HEK293T (cell line): ENCODE results near the gene GRID2.

Source experiments
- CTCF ChIA-PET: fragments of 350-600 bp; formaldehyde crosslinking; extraction: SDS; loops from one replicate; lab custom pipeline; 2021; ENCODE audit warnings: antibody characterized with exemption, inconsistent platforms; lab: Yijun Ruan, JAX
- POLR2A ChIA-PET: fragments of 350-600 bp; formaldehyde crosslinking; extraction: SDS; loops from one replicate; lab custom pipeline; 2020; ENCODE audit warnings: antibody characterized with exemption, inconsistent platforms; lab: Yijun Ruan, JAX
- DNase-seq: peaks from one replicate; pipeline ENCODE4 v3.0.0; 2012; ENCODE audit warnings: mixed read lengths; ENCODE audit errors: extremely low spot score
- ARNT ChIP-seq: fragments of 450-650 bp; IDR thresholded peaks from 2 replicates; pipeline ENCODE4 v1.6.1; 2017; ENCODE audit warnings: mild to moderate bottlenecking
- BHLHE40 ChIP-seq: fragments of 450-650 bp; IDR thresholded peaks from 2 replicates; pipeline ENCODE4 v1.6.1; 2016; ENCODE audit warnings: mild to moderate bottlenecking, moderate library complexity, borderline replicate concordance
- CTBP1 ChIP-seq: fragments of 450-650 bp; IDR thresholded peaks from 2 replicates; pipeline ENCODE4 v1.6.1; 2016; ENCODE audit warnings: borderline replicate concordance
- ELF4 ChIP-seq: fragments of 450-650 bp; IDR thresholded peaks from 2 replicates; pipeline ENCODE4 v1.6.1; 2017; ENCODE audit warnings: antibody characterized with exemption
- FOXA1 ChIP-seq: fragments of 450-650 bp; IDR thresholded peaks from 2 replicates; pipeline ENCODE4 v1.6.1; 2016; ENCODE audit warnings: mild to moderate bottlenecking
- FOXK2 ChIP-seq: fragments of 450-650 bp; IDR thresholded peaks from 2 replicates; pipeline ENCODE4 v1.6.1; 2016; ENCODE audit warnings: mild to moderate bottlenecking
- FOXM1 ChIP-seq: fragments of 450-650 bp; IDR thresholded peaks from 2 replicates; pipeline ENCODE4 v1.6.1; 2017; ENCODE audit warnings: mild to moderate bottlenecking, borderline replicate concordance
- HDGF ChIP-seq: fragments of 450-650 bp; IDR thresholded peaks from 2 replicates; pipeline ENCODE4 v1.6.1; 2017; ENCODE audit warnings: antibody characterized with exemption, borderline replicate concordance
- L3MBTL2 ChIP-seq: fragments of 450-650 bp; conservative IDR thresholded peaks from 2 replicates; pipeline ENCODE4 v1.6.1; 2016; ENCODE audit warnings: mild to moderate bottlenecking
- LEF1 ChIP-seq: fragments of 450-650 bp; IDR thresholded peaks from 2 replicates; pipeline ENCODE4 v1.6.1; 2017; ENCODE audit warnings: mild to moderate bottlenecking, borderline replicate concordance
- NFRKB ChIP-seq: fragments of 450-650 bp; IDR thresholded peaks from 2 replicates; pipeline ENCODE4 v1.6.1; 2016; ENCODE audit warnings: mild to moderate bottlenecking, moderate library complexity
- PKNOX1 ChIP-seq: fragments of 450-650 bp; IDR thresholded peaks from 2 replicates; pipeline ENCODE4 v1.6.1; 2016
- SP1 ChIP-seq: fragments of 450-650 bp; IDR thresholded peaks from 2 replicates; pipeline ENCODE4 v1.6.1; 2017
- SUZ12 ChIP-seq: fragments of 450-650 bp; IDR thresholded peaks from 2 replicates; pipeline ENCODE4 v1.6.1; 2016; ENCODE audit warnings: mild to moderate bottlenecking
- TARDBP ChIP-seq: fragments of 450-650 bp; IDR thresholded peaks from 2 replicates; pipeline ENCODE4 v1.6.1; 2016
- ZNF384 ChIP-seq: fragments of 450-650 bp; IDR thresholded peaks from 2 replicates; pipeline ENCODE4 v1.6.1; 2016

GRID2 gene

GRCh38 chr4:93183576-93183975, 879.8 kb downstream of the GRID2 start:
- TF ChIP-seq HDGF (no peak), PKNOX1 (no peak), BHLHE40 (no peak), SP1 (no peak), ARNT (no peak), ZNF384 (no peak), CTBP1 (no peak), ELF4 (no peak), FOXK2 (no peak), L3MBTL2 (no peak), FOXA1 (no peak), FOXM1 (no peak), TARDBP (no peak), NFRKB (no peak), LEF1 (no peak), SUZ12 (no peak)
- DNase-seq, result no peak
- ChIA-PET POLR2A (no interaction called here), CTCF (no interaction called here)

DNA sequence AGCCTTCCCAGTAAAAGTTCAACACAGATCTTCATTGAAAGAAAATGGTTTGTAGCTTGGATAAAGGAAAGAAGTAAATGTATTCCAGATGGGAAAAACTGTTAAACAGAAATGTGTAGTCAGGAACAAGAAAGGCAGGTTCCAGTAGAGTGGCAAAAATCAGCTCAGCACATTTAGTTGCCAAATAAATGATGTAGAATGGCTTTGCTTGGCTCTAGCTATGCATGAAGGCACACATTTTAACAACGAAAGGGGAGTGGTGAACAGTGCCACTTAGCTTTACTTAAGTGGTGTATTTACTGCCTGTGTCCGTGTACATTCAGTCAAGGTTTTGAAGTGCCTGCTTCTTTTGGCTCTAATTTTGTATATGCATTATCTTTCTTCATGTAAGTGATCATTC, 880.3 kb downstream of the GRID2 start:
- ChIA-PET CTCF (no interaction called here), POLR2A (no interaction called here)
- no peak for DNase-seq
- no peak for TF ChIP-seq CTBP1
- TF ChIP-seq FOXA1, result no peak
- TF ChIP-seq HDGF, result no peak
- TF ChIP-seq ELF4, result no peak

DNA sequence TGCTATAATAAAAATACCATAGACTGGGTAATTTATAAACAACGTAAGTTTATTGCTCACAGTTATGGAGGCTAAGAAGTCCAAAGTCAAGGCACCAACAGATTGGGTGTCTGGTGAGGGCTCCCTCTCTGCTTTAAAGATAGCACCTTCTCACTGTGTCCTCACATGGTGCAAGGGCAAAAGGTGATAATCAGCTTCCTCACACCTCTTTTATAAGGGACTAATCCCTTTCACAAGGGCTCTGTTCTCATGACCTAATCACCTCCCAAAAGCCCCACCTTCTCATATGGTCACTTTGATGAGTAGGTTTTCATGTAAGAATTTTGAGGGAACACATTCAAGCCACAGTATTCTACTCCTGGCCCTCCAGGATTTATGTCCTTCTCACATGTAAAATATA, 883.1 kb downstream of the GRID2 start:
- POLR2A ChIA-PET, result no interaction called here
- CTCF ChIA-PET, result no interaction called here
- TF ChIP-seq NFRKB (no peak), FOXM1 (no peak), ZNF384 (no peak), HDGF (no peak), PKNOX1 (no peak), LEF1 (no peak), BHLHE40 (no peak), CTBP1 (no peak), SUZ12 (no peak), TARDBP (no peak), SP1 (no peak), ARNT (no peak), ELF4 (no peak), L3MBTL2 (no peak), FOXK2 (no peak), FOXA1 (no peak)
- DNase-seq, result no peak

- TF ChIP-seq FOXM1, result no peak
- TF ChIP-seq L3MBTL2, result no peak
- no peak for TF ChIP-seq LEF1
- TF ChIP-seq CTBP1, result no peak
- no peak for TF ChIP-seq TARDBP
- no peak for TF ChIP-seq ELF4
- no peak for TF ChIP-seq SUZ12
- TF ChIP-seq FOXA1, result no peak
- TF ChIP-seq HDGF, result no peak
- TF ChIP-seq BHLHE40, result no peak
- no peak for TF ChIP-seq PKNOX1
- TF ChIP-seq ARNT, result no peak
- no peak for TF ChIP-seq NFRKB
- ChIA-PET POLR2A (no interaction called here), CTCF (interaction anchor here (0.6 kb wide), 1 partner anchor 80 kb away, joined by 3 read pairs; no protein-coding TSS in a partner anchor)
- no peak for DNase-seq
These were observed 883.7 kb downstream of the GRID2 start for GRCh38 chr4:93187466-93187865.

DNA sequence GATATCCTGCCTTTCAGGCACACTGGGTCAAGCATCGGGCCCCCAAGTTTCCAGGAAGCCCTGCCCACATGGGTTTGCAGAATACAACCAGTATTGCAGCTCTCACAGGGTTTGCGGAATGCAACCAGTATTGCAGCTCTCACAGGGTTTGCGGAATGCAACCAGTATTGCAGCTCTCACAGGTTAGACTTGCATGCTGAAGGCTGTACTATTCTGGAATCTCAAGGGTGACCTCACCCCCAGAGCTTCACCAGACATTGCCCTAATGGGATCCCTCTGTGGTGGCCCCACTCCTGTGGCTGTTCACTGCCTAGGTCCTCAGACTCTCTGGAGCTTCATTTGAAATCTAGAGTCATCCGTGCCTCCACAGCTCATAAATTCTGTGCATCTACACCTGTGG, 884.1 kb downstream of the GRID2 start:
- DNase-seq, result no peak
- TF ChIP-seq L3MBTL2 (no peak), SUZ12 (no peak), LEF1 (no peak), ARNT (no peak), FOXK2 (no peak), BHLHE40 (no peak), NFRKB (no peak), ZNF384 (no peak), ELF4 (no peak), SP1 (no peak), TARDBP (no peak), FOXM1 (no peak), HDGF (no peak), FOXA1 (no peak), PKNOX1 (no peak), CTBP1 (no peak)
- ChIA-PET CTCF (interaction anchor here (0.6 kb wide), 1 partner anchor 81 kb away, joined by 3 read pairs; no protein-coding TSS in a partner anchor), POLR2A (no interaction called here)
